Endothelial cell of umbilical vein (primary cell): ENCODE results near the gene TMPRSS13. TPM values are rescaled to one million over a fixed set of nuclear protein-coding genes. Genes with fewer than 3 reads are reported as not detected.

Source experiments
- BruUV-seq: library from RNA; stranded (reverse); fragments of 400-500 nt; replicated peaks from 2 replicates; lab custom pipeline; 2021; lab: Mats Ljungman, UMichigan
- CTCF ChIA-PET: fragments of 300-600, 350-600 bp; sonication (Branson Sonifier 250); formaldehyde crosslinking; loops from one replicate; lab custom pipeline; 2021; ENCODE audit warnings: antibody characterized with exemption, inconsistent platforms; lab: Charles Lee
- POLR2A ChIA-PET: fragments of 300-600, 350-600 bp; sonication (Branson Sonifier 250); formaldehyde crosslinking; loops from one replicate; lab custom pipeline; 2021; ENCODE audit warnings: antibody characterized with exemption, inconsistent platforms; lab: Charles Lee
- DNase-seq: peaks from one replicate; pipeline ENCODE4 v3.0.0-alpha.2; 2011; ENCODE audit warnings: low read depth, low spot score
- FAIRE-seq: peaks from 2 replicates; lab custom pipeline; 2011; peaks lifted over from hg19 to GRCh38; lab: Jason Lieb, UNC
- H2AFZ ChIP-seq: 2 replicates; pipeline ENCODE4 v1.6.0; 2012; ENCODE audit warnings: low read depth, low read length, control low read depth, inconsistent platforms
- H3K27ac ChIP-seq: 2 replicates; pipeline ENCODE4 v1.5.1; 2011; ENCODE audit warnings: low read depth, mild to moderate bottlenecking, control low read depth, low read length, moderate library complexity; ENCODE audit not compliant: insufficient read depth
- H3K27me3 ChIP-seq, 2 experiments: 2 replicates each; pipeline versions ENCODE4 v1.6.0 to v1.6.1; 2011; ENCODE audit warnings: low read length in 2 of 2, mixed read lengths in 1 of 2; ENCODE audit not compliant: control insufficient read depth in 2 of 2, insufficient read depth in 2 of 2
- H3K36me3 ChIP-seq, 2 experiments: 2 replicates in 1 of 2; 3 replicates in 1 of 2; pipeline ENCODE4 v1.5.1; 2011; ENCODE audit warnings: low read length in 2 of 2, mild to moderate bottlenecking in 1 of 2, moderate library complexity in 1 of 2; ENCODE audit not compliant: control insufficient read depth in 2 of 2, insufficient read depth in 2 of 2; ENCODE audit errors: extremely low read depth in 1 of 2
- H3K4me1 ChIP-seq: 3 replicates; pipeline ENCODE4 v1.5.1; 2011; ENCODE audit warnings: mild to moderate bottlenecking, low read length; ENCODE audit not compliant: control insufficient read depth, insufficient read depth; ENCODE audit errors: extremely low read depth
- H3K4me2 ChIP-seq: 2 replicates; pipeline ENCODE4 v1.6.1; 2011; ENCODE audit warnings: low read length, control low read depth, mixed read lengths; ENCODE audit not compliant: insufficient read depth
- H3K4me3 ChIP-seq, 3 experiments: fragments of 200-600 bp in 1 of 3; sonication (generic), shearing (Covaris generic) in 1 of 3; replicated peaks in 1 of 3; 2 replicates each; pipeline ENCODE4 v1.5.1; 2011 to 2016; ENCODE audit warnings: control low read depth in 3 of 3, low read length in 3 of 3, mild to moderate bottlenecking in 2 of 3, inconsistent platforms in 1 of 3, low read depth in 1 of 3, moderate library complexity in 1 of 3; ENCODE audit not compliant: insufficient read depth in 1 of 3
- H3K79me2 ChIP-seq: 2 replicates; pipeline ENCODE4 v1.6.0; 2012; ENCODE audit warnings: low read length, inconsistent platforms; ENCODE audit not compliant: control insufficient read depth, insufficient read depth
- H3K9ac ChIP-seq: replicated peaks from 2 replicates; pipeline ENCODE3; 2011; ENCODE audit warnings: low read length, control low read depth; ENCODE audit not compliant: insufficient read depth; ENCODE audit errors: extremely low read depth
- H3K9me1 ChIP-seq: replicated peaks from 3 replicates; pipeline ENCODE4 v1.6.0; 2011; ENCODE audit warnings: mild to moderate bottlenecking, low read length; ENCODE audit not compliant: control insufficient read depth, insufficient read depth; ENCODE audit errors: extremely low read depth
- H3K9me3 ChIP-seq: replicated peaks from 2 replicates; pipeline ENCODE4 v1.5.1; 2012; ENCODE audit warnings: low read length, inconsistent platforms; ENCODE audit not compliant: control insufficient read depth, insufficient read depth
- H4K20me1 ChIP-seq: replicated peaks from 2 replicates; pipeline ENCODE3; 2011; ENCODE audit warnings: mild to moderate bottlenecking, low read length; ENCODE audit not compliant: control insufficient read depth, insufficient read depth; ENCODE audit errors: extremely low read depth
- EZH2 ChIP-seq: IDR thresholded peaks from 2 replicates; pipeline ENCODE4 v1.6.1; 2012; ENCODE audit warnings: borderline replicate concordance, low read depth, mild to moderate bottlenecking, moderate library complexity, low read length, inconsistent platforms; ENCODE audit not compliant: severe bottlenecking
- FOS ChIP-seq: IDR thresholded peaks from 2 replicates; pipeline ENCODE4 v1.6.1; 2011; ENCODE audit warnings: mild to moderate bottlenecking, low read length, moderate library complexity, borderline replicate concordance; ENCODE audit not compliant: insufficient read depth
- GATA2 ChIP-seq: IDR thresholded peaks from 2 replicates; pipeline ENCODE4 v1.7.0; 2011; ENCODE audit warnings: low read depth, mild to moderate bottlenecking, moderate library complexity, mixed read lengths, low read length; ENCODE audit not compliant: insufficient read length, insufficient read depth
- JUN ChIP-seq: IDR thresholded peaks from 2 replicates; pipeline ENCODE4 v1.6.1; 2011; ENCODE audit warnings: borderline replicate concordance, low read depth; ENCODE audit not compliant: insufficient read length, insufficient read depth
- MAX ChIP-seq: IDR thresholded peaks from 2 replicates; pipeline ENCODE4 v1.6.1; 2011; ENCODE audit not compliant: insufficient read depth, insufficient read length
- MYC ChIP-seq: IDR thresholded peaks from one replicate; pipeline ENCODE4 v1.6.1; 2011; ENCODE audit warnings: mild to moderate bottlenecking, low read depth, low read length
- POLR2A ChIP-seq: IDR thresholded peaks from 2 replicates; pipeline ENCODE4 v1.6.1; 2012; ENCODE audit warnings: low read depth, mild to moderate bottlenecking, control low read depth, low read length
- POLR2AphosphoS5 ChIP-seq: IDR thresholded peaks from 2 replicates; pipeline ENCODE4 v1.6.1; 2012; ENCODE audit warnings: low read depth, mild to moderate bottlenecking, control low read depth, low read length, moderate library complexity; ENCODE audit not compliant: insufficient read depth
- dilution Hi-C: fragments of 300-500 bp; cut with MboI; formaldehyde crosslinking; loops from one replicate; pipeline ENCODE4 v1.15.0; 2019; ENCODE audit warnings: low sequenced_read_pairs; ENCODE audit not compliant: extremely low pct_ligation_motif_present
- intact Hi-C: fragments of 100-400 bp; cut with micrococcal nuclease; formaldehyde crosslinking; loops from one replicate; pipeline ENCODE4 v1.10.0; 2022
- polyA plus RNA-seq, 4 experiments: library from polyadenylated mRNA; depleted of rRNA in 3 of 4; stranded (reverse) in 3 of 4; unstranded in 1 of 4; fragments of >200 nt; gene quantifications; 2 replicates each; pipeline versions ENCODE4 v1.2.1 to v1.2.3, GENCODE V29; 2011 to 2012; ENCODE audit warnings: missing spikeins in 1 of 4
- total RNA-seq: library from RNA; stranded (reverse); gene quantifications from 2 replicates; pipeline ENCODE4 v1.2.3, GENCODE V29; 2021

Gene TMPRSS13
- total and polyA plus RNA-seq, 2 donors (not counting 3 experiments of a cell fraction or from before 2014, with no cell fraction given), result 0.22 to 0.46 TPM

GRCh38 chr11:117851852-117852251, 77.3 kb downstream of the TMPRSS13 start:
- CTCF ChIA-PET, result interaction anchor here (0.9 to 1.8 kb wide), 5 partner anchors 9 to 95 kb away, joined by 3 to 6 read pairs (median 4); no protein-coding TSS in a partner anchor
- BruUV-seq, result no TSS peak
- FAIRE-seq, result no peak

GRCh38 chr11:117851106-117851505, 78.1 kb downstream of the TMPRSS13 start:
- no peaks in the 10 kb centered on the region for H3K79me2 ChIP-seq
- H3K27me3 ChIP-seq, result peaks cover 3 to 12% of the 10 kb centered on the region in 2 experiments
- FAIRE-seq, result no peak
- no peaks in the 10 kb centered on the region for H3K9me3 ChIP-seq
- BruUV-seq, result no TSS peak
- ChIA-PET CTCF (interaction anchor here (1.1 to 1.8 kb wide), 3 partner anchors 8 to 96 kb away, joined by 3 to 6 read pairs (median 4); no protein-coding TSS in a partner anchor), POLR2A (no interaction called here)
- no peak overlapping the region for H3K9ac ChIP-seq
- dilution Hi-C loops, result no loop called here
- no peak overlapping the region for H2AFZ ChIP-seq
- no peaks in the 10 kb centered on the region for H4K20me1 ChIP-seq
- no peaks in the 10 kb centered on the region for H3K9me1 ChIP-seq
- no peak overlapping the region for H3K4me2 ChIP-seq
- no peak for DNase-seq
- no peak for TF ChIP-seq POLR2AphosphoS5
- TF ChIP-seq EZH2, result no peak
- no peak for TF ChIP-seq GATA2
- TF ChIP-seq MAX, result no peak
- no peak for TF ChIP-seq POLR2A
- TF ChIP-seq JUN, result no peak
- H3K4me3 ChIP-seq, result no peak overlapping the region
- H3K4me1 ChIP-seq, result no peaks in the 10 kb centered on the region
- H3K27ac ChIP-seq, result no peak overlapping the region
- intact Hi-C loops, result no loop called here
- no peaks in the 10 kb centered on the region for H3K36me3 ChIP-seq

More at GRCh38 chr11:117851852-117852251, 77.3 kb downstream of the TMPRSS13 start:
- H3K4me3 ChIP-seq, result no peak overlapping the region
- H3K4me2 ChIP-seq, result no peak overlapping the region
- no peaks in the 10 kb centered on the region for H3K79me2 ChIP-seq
- no peaks in the 10 kb centered on the region for H3K36me3 ChIP-seq
- H3K9ac ChIP-seq, result no peak overlapping the region
- H3K9me3 ChIP-seq, result no peaks in the 10 kb centered on the region
- dilution Hi-C loops (no loop called here), intact Hi-C loops (no loop called here)
- no peak overlapping the region for H3K27ac ChIP-seq
- H2AFZ ChIP-seq, result no peak overlapping the region
- POLR2A ChIA-PET, result no interaction called here
- DNase-seq, result no peak
- no peaks in the 10 kb centered on the region for H3K4me1 ChIP-seq
- TF ChIP-seq MYC (no peak), JUN (no peak), FOS (no peak), GATA2 (no peak), MAX (no peak), POLR2A (no peak), POLR2AphosphoS5 (no peak)
- no peaks in the 10 kb centered on the region for H4K20me1 ChIP-seq
- H3K9me1 ChIP-seq, result no peaks in the 10 kb centered on the region
- H3K27me3 ChIP-seq, result peaks cover 3 to 12% of the 10 kb centered on the region in 2 experiments

Other genes with a start within 250 kb of the TMPRSS13 start
- gene DSCAML1, start 132.2 kb downstream of the TMPRSS13 start, total RNA-seq, result not detected in 2 replicates
- gene DSCAML1, start 132.2 kb downstream of the TMPRSS13 start, polyA plus RNA-seq, result not detected in 2 replicates
- gene FXYD2, start 104.7 kb downstream of the TMPRSS13 start, total RNA-seq, result 0.72 and 1.8 TPM in 2 replicates
- 0.99 and 1.9 TPM in 2 replicates for gene FXYD2, start 104.7 kb downstream of the TMPRSS13 start, polyA plus RNA-seq
- 1.9 and 8.7 TPM in 2 replicates for gene FXYD6, start 52.7 kb downstream of the TMPRSS13 start, total RNA-seq
- 1.4 and 2.0 TPM in 2 replicates for gene FXYD6, start 52.7 kb downstream of the TMPRSS13 start, polyA plus RNA-seq
- gene IL10RA, start 57.0 kb upstream of the TMPRSS13 start, total RNA-seq, result 0.14 TPM in 1 of 2 replicates, not detected in the other
- gene IL10RA, start 57.0 kb upstream of the TMPRSS13 start, polyA plus RNA-seq, result 0.04 and 0.11 TPM in 2 replicates
- not detected in 2 replicates for gene TMPRSS4, start 147.7 kb upstream of the TMPRSS13 start, total RNA-seq
- not detected in 2 replicates for gene TMPRSS4, start 147.7 kb upstream of the TMPRSS13 start, polyA plus RNA-seq
- not detected in 2 replicates for gene SMIM35, start 157.6 kb upstream of the TMPRSS13 start, total RNA-seq
- not detected in 2 replicates for gene SMIM35, start 157.6 kb upstream of the TMPRSS13 start, polyA plus RNA-seq
- gene SCN4B, start 223.4 kb upstream of the TMPRSS13 start, total RNA-seq, result 0.13 and 0.23 TPM in 2 replicates
- gene SCN4B, start 223.4 kb upstream of the TMPRSS13 start, polyA plus RNA-seq, result 0.05 and 0.06 TPM in 2 replicates
- gene SCN2B, start 247.2 kb upstream of the TMPRSS13 start, total RNA-seq, result not detected in 2 replicates
- not detected in 2 replicates for gene SCN2B, start 247.2 kb upstream of the TMPRSS13 start, polyA plus RNA-seq